Measurements from ENCODE around the gene ARHGAP22. TPM values are rescaled to one million over a fixed set of nuclear protein-coding genes. Genes with fewer than 3 reads are reported as not detected.

ARHGAP22 gene
- total and polyA plus RNA-seq, 2 of the 4 experiments (the other 2 are of a cell fraction): 28.3 to 30.2 TPM

- Histone ChIP-seq H3K27me3 (ENCODE audit: control insufficient read depth, insufficient read depth, low read length) (no peaks in the 10 kb centered on the region), H3K14ac (replicated peaks; ENCODE audit: low read depth, low read length) (no peak overlapping the region), H3K56ac (ENCODE audit: extremely low read depth, insufficient read depth, low read length) (no peak overlapping the region), H2AK9ac (replicated peaks; ENCODE audit: low read depth, low read length, poor library complexity) (no peak overlapping the region), H3K4me1 (ENCODE audit: control insufficient read depth, insufficient read depth, low read length) (peaks cover 2% of the 10 kb centered on the region; the same call in 1 of the 2 replicates), H3K9me1 (ENCODE audit: insufficient read depth, low read length) (0 out of 2 replicates have a peak, but pooled peaks cover 4% of the 10 kb centered on the region), H3K23ac (ENCODE audit: low read depth, low read length) (no peak overlapping the region), H4K8ac (ENCODE audit: low read depth in 2 of 2, low read length in 2 of 2) (no peak overlapping the region), H3K4me3 (ENCODE audit: insufficient read depth, low read depth, low read length) (no peak overlapping the region), H2BK15ac (ENCODE audit: low read depth, low read length) (no peak overlapping the region), H2AFZ (replicated peaks; ENCODE audit: low read length, poor library complexity) (no peak overlapping the region), H3K9me3 (ENCODE audit: control insufficient read depth, insufficient read depth, low read length) (no peaks in the 10 kb centered on the region), H2AK5ac (ENCODE audit: low read depth, low read length) (no peak overlapping the region), H3K27ac (ENCODE audit: insufficient read depth, low read length) (no peak overlapping the region), H2BK20ac (ENCODE audit: low read depth, low read length) (no peak overlapping the region), H4K5ac (ENCODE audit: low read depth, low read length) (no peak overlapping the region), H2BK120ac (ENCODE audit: low read depth, low read length) (no peak overlapping the region), H2BK5ac (ENCODE audit: low read depth, low read length, poor library complexity, severe bottlenecking) (no peak overlapping the region), H3K79me1 (ENCODE audit: low read depth in 1 of 2, low read length in 2 of 2) (peaks cover 2 to 52% of the 10 kb centered on the region in 2 experiments; a peak in 3 of 4 replicates), H3K36me3 (ENCODE audit: control insufficient read depth, insufficient read depth, low read length) (peaks cover 8% of the 10 kb centered on the region), H3K4ac (ENCODE audit: low read depth, low read length) (no peak overlapping the region), H3K9ac (ENCODE audit: low read depth, low read length) (no peak overlapping the region), H3K4me2 (ENCODE audit: low read depth, low read length) (no peak overlapping the region), H3K18ac (ENCODE audit: low read depth, low read length) (no peak overlapping the region), H4K20me1 (ENCODE audit: insufficient read depth, low read length) (peaks cover 7% of the 10 kb centered on the region; the same call in 1 of the 2 replicates), H4K91ac (ENCODE audit: insufficient read depth, low read depth, low read length) (no peak overlapping the region)
- 71% methylated on average over 6 of the region's 10 CpGs; no CpG with 5 or more reads in 1 of the 2 experiments for WGBS, 2 experiments (ENCODE audit: extremely low coverage in 2 of 2, insufficient read length in 1 of 2)
- dilution Hi-C loops (cut with HindIII; ENCODE audit: low sequenced_read_pairs, unreplicated experiment): no loop called here
- BruUV-seq (replicated peaks): no TSS peak
- ATAC-seq (ENCODE audit: low read depth) (no peak), DNase-seq (no peak)
- ChIA-PET CTCF (interaction anchor here (1.5 kb wide), 1 partner anchor 108 kb away, joined by 19 read pairs; no protein-coding TSS in a partner anchor), POLR2A (ENCODE audit: unreplicated experiment) (no interaction called here)
- in situ Hi-C loops (cut with MboI; ENCODE audit: low sequenced_read_pairs): no loop called here
- TF ChIP-seq CHD1 (IDR thresholded peaks at IDR 0.05; ENCODE audit: low read depth, low read length) (no peak), ELK1 (IDR thresholded peaks at IDR 0.05; ENCODE audit: borderline replicate concordance, low read depth, low read length) (no peak), POLR2A (IDR thresholded peaks at IDR 0.05; ENCODE audit: low read depth, low read length) (no peak), SMC3 (IDR thresholded peaks at IDR 0.05; ENCODE audit: low read depth, low read length) (no peak), RCOR1 (IDR thresholded peaks at IDR 0.05; ENCODE audit: insufficient replicate concordance, low read length) (no peak), FOS (IDR thresholded peaks at IDR 0.05; ENCODE audit: low read depth, low read length) (no peak)
- TF ChIP-seq, protein P1, sequence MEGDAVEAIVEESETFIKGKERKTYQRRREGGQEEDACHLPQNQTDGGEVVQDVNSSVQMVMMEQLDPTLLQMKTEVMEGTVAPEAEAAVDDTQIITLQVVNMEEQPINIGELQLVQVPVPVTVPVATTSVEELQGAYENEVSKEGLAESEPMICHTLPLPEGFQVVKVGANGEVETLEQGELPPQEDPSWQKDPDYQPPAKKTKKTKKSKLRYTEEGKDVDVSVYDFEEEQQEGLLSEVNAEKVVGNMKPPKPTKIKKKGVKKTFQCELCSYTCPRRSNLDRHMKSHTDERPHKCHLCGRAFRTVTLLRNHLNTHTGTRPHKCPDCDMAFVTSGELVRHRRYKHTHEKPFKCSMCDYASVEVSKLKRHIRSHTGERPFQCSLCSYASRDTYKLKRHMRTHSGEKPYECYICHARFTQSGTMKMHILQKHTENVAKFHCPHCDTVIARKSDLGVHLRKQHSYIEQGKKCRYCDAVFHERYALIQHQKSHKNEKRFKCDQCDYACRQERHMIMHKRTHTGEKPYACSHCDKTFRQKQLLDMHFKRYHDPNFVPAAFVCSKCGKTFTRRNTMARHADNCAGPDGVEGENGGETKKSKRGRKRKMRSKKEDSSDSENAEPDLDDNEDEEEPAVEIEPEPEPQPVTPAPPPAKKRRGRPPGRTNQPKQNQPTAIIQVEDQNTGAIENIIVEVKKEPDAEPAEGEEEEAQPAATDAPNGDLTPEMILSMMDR (conservative IDR thresholded peaks at IDR 0.05; ENCODE audit: low read depth, low read length): no peak
- TF ChIP-seq, protein P2, sequence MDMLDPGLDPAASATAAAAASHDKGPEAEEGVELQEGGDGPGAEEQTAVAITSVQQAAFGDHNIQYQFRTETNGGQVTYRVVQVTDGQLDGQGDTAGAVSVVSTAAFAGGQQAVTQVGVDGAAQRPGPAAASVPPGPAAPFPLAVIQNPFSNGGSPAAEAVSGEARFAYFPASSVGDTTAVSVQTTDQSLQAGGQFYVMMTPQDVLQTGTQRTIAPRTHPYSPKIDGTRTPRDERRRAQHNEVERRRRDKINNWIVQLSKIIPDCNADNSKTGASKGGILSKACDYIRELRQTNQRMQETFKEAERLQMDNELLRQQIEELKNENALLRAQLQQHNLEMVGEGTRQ (IDR thresholded peaks at IDR 0.05; ENCODE audit: low read depth, low read length): no peak
- intact Hi-C loops (cut with micrococcal nuclease): no loop called here
Observed at GRCh38 chr10:48547981-48548380, 56.9 kb downstream of the ARHGAP22 start.

Measured in IMR-90 (cell line).